IPS-NIHi7 (cell line): ENCODE data around the gene MMD.
"Not testable (repeated sequence)": the region's sequence is repeated elsewhere in the genome, so short reads cannot be mapped to it uniquely, and the experiment has no call there.

ENCODE experiments used
- DNase-seq: peaks from one replicate; pipeline ENCODE4 v3.0.0; 2012; ENCODE audit warnings: mixed read lengths; ENCODE audit errors: extremely low spot score

MMD gene

GRCh38 chr17:55423535-55423934 lies 1.9 kb upstream of the MMD start:
- DNase-seq, result no peak

DNA sequence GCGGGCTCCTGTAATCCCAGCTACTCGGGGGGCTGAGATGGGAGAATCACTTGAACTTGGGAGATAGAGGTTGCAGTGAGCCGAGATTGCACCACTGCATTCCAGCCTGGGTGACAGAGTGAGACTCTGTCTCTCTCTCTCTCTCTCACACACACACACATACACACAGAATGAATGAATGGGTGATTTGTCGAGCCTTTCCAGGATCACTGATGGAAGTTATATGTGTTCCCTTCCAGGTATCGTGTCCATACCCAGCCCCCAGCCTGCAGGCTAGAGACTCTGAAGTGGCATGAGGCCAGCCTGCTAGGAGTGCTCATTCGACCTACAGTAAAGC lies 1.2 kb upstream of the MMD start:
- DNase-seq, result not testable (repeated sequence)

GRCh38 chr17:55420776-55421178 lies 858 bp downstream of the MMD start:
- peak; percentile 33 for DNase-seq

GRCh38 chr17:55420067-55420775 lies 1.4 kb downstream of the MMD start:
- no peak for DNase-seq

- DNase-seq, result no peak
Measured at GRCh38 chr17:55418369-55419268, 3.0 kb downstream of the MMD start.

GRCh38 chr17:55417411-55418268 lies 4.0 kb downstream of the MMD start:
- DNase-seq, result no peak

GRCh38 chr17:55416470-55417052 lies 5.1 kb downstream of the MMD start:
- DNase-seq, result no peak

DNA sequence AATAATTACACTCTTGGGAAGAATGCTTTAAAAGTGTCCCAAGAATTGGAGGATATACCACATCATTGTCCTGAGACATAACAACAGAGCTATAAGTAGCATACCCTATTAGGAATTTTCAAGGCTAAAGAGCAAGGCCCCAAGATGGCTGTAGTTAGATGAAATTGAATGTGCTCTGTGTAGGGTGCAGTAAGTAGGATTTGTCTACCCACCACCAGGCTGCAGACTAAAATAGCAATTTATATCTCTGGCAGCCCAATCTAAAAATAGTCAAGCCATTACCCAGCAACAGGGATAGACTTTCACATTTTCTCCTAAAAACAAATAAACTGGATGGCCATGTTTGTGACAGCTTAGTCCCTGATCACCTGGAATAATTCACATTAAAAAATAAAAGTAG lies 5.6 kb downstream of the MMD start:
- DNase-seq, result no peak

GRCh38 chr17:55414983-55415382 lies 6.7 kb downstream of the MMD start:
- no peak for DNase-seq

- no peak for DNase-seq
Measured at GRCh38 chr17:55413825-55414489, 7.7 kb downstream of the MMD start.

GRCh38 chr17:55411463-55411855 lies 10.2 kb downstream of the MMD start:
- DNase-seq, result no peak

DNA sequence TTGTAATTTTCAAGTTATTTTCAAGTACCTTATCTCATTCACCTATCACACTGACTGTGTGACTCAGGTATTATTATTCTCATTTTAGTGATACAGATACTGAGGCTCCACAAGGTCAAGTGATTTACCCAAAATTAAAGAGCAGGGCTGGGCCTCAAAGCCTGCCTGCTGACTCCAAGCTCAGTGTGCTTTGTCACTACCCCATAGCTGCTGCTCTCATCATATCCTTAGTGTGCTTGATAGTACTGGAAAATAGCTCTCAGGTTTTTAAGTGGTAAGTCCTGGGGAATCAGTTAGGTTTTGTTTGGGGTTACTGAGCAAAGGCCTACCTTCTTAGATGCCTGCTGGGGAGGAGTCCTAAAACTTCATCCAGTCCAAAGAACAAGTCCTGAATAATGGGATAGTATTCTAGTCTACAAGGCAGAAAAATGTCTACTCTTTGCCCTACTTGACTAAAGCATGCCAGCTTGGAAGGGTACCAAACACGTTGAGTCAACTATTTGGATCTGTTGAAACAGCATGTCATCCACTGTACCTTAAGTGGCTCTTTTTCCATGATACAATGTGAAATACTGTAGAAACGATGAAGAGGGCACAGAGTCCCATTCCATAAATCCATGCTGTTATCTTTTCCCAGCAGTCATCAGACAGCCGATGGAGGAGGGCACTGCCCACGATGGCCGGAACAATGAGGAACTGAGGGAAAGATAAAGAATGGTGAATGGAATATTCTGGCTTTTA lies 10.7 kb downstream of the MMD start:
- DNase-seq, result no peak

- DNase-seq, result no peak
Measured at GRCh38 chr17:55409030-55409800, 12.4 kb downstream of the MMD start.

- DNase-seq, result no peak
Measured at GRCh38 chr17:55407641-55408566, 13.7 kb downstream of the MMD start.

- DNase-seq, result no peak
Measured at GRCh38 chr17:55405600-55405999, 16.0 kb downstream of the MMD start.

GRCh38 chr17:55404197-55404596 lies 17.4 kb downstream of the MMD start:
- not testable (repeated sequence) for DNase-seq

DNA sequence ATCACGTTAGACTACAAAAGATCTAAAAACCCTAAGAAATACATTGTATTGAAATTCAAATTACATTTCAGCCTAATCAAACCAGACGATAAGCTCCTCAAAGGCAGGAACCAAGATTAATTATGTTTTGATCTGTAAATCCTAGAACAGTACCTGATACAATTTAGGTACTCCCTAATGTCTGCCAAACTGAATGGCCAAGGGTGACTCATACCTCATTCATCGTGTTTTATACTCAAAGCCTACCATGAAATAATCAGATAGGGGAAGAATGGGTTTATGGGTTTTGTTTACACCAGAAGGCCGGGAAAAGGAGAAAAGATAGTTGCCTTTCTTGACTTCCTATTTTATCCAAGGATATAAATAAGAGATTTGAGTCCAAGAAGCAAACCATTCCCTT lies 19.3 kb downstream of the MMD start:
- no peak for DNase-seq

- no peak for DNase-seq
Measured at GRCh38 chr17:55398689-55399088, 22.9 kb downstream of the MMD start.
